Retinal pigment epithelial cell (primary cell): ENCODE measurements around the gene LSM10.
A peak's percentile ranks its signal among the peaks of the same experiment; 100 is the strongest.

Experiments used
- DNase-seq: peaks from one replicate; pipeline ENCODE4 v3.0.0-alpha.2; 2010; ENCODE audit warnings: low read depth
- H3K4me3 ChIP-seq: 2 replicates; pipeline ENCODE4 v1.5.1; 2011; ENCODE audit warnings: mild to moderate bottlenecking, low read length, control low read depth, moderate library complexity
- TF ChIP-seq, protein P1 (sequence below): conservative IDR thresholded peaks from 2 replicates; pipeline ENCODE4 v1.5.1; 2011; ENCODE audit warnings: low read depth, low read length, control low read depth, inconsistent platforms

The LSM10 gene

DNA sequence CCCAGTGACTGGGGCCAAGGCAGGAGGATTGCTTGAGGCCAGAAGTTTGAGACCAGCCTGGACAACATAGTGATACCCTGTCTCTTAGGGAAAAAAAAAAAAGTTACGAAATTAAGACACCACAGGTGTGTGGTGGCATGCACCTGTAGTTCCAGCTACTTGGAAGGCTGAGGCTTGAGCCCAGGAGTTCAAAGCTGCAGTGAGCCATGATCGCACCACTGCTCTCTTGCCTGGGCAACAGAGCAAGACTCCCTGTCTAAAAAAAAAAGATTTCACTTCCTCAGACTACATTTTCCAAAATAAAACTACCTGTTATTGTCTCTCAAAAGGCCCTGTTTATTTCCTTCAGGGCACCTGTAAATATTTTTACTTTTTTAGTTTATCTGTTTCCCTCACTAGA lies 7.3 kb downstream of the LSM10 start:
- DNase-seq = no peak
- TF ChIP-seq, protein P1, sequence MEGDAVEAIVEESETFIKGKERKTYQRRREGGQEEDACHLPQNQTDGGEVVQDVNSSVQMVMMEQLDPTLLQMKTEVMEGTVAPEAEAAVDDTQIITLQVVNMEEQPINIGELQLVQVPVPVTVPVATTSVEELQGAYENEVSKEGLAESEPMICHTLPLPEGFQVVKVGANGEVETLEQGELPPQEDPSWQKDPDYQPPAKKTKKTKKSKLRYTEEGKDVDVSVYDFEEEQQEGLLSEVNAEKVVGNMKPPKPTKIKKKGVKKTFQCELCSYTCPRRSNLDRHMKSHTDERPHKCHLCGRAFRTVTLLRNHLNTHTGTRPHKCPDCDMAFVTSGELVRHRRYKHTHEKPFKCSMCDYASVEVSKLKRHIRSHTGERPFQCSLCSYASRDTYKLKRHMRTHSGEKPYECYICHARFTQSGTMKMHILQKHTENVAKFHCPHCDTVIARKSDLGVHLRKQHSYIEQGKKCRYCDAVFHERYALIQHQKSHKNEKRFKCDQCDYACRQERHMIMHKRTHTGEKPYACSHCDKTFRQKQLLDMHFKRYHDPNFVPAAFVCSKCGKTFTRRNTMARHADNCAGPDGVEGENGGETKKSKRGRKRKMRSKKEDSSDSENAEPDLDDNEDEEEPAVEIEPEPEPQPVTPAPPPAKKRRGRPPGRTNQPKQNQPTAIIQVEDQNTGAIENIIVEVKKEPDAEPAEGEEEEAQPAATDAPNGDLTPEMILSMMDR = no peak
- no peak overlapping the region for H3K4me3 ChIP-seq

DNA sequence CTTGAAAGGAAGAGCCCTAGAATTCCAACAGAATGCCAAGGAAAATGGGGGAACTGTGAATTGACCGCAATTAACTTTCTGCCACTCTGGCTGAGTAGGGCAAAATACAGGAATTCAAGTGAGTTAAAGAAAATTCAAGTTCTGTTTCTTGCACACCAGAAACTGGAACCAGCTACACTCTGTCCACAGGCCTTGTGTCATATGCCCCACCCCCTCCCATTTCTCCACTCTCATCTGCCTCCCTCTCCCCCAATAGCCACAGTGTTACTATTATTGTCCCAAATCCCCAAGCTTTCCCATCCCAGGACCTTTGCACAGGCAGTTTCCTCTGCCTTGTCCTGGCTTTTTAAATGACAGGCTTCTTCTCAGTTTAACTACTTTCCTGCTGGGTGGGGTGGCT lies 7.7 kb downstream of the LSM10 start:
- TF ChIP-seq, protein P1 = no peak

DNA sequence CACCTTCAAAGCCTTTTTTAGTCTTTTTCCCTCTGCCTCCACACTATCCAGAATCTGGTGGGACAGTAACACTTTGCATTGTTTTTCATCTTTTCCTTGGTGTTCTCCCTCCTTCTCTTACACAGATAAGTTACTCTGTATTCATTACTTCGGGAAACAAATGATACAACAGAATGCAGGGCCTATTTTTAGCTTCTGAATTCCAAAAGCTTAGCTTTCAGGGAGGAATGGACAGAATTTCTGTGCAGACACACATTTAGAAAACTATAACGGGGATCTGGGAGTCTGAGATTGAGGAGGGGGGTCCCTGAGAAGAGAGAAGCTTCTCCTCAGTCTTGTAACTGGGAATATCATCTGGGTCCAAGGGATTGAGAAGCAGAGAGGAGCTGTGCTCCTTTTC lies 8.4 kb downstream of the LSM10 start:
- H3K4me3 ChIP-seq = no peak overlapping the region
- TF ChIP-seq, protein P1 = no peak
- DNase-seq = no peak

More for the DNA sequence above, 7.7 kb downstream of the LSM10 start:
- no peak overlapping the region for H3K4me3 ChIP-seq
- DNase-seq = no peak

DNA sequence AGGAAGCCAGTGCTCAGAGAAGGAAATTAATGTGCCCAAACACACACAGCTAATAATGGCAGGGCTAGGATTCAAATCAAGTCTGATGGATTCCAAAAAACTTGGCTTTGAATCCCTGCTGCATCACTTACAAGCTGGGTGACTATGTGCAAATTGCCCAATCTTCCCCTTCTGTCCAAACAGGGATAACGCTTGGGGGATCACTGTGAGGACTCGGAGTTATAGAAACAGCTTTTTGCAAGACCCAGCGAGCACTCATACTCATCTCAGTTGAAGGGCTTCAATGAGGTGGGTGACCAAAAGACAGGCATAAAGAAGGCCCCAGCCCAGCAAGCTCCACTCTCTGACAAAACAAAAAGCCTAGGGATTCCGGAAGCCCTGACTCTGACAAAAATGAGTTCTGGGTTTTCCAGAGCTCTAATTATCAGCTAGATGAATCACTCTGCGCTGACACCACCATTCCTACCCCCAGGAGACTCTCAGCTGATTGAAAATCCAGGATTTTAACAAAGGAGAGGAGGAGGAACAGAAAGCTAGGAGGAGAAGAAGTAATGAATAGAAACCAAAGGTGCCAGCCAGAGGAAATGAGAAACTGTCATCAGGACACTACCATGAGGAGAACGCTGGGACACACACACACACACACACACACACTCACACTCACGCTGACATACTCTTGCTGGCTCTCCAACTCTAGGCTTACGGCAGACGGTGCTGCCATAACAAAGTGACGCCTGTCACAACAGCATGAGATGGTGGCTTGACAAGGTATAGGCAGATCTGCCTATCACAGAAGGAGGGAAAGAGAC lies 10.4 kb downstream of the LSM10 start:
- TF ChIP-seq, protein P1 = no peak
- peak overlapping the region; percentile 27 for H3K4me3 ChIP-seq
- DNase-seq = no peak

DNA sequence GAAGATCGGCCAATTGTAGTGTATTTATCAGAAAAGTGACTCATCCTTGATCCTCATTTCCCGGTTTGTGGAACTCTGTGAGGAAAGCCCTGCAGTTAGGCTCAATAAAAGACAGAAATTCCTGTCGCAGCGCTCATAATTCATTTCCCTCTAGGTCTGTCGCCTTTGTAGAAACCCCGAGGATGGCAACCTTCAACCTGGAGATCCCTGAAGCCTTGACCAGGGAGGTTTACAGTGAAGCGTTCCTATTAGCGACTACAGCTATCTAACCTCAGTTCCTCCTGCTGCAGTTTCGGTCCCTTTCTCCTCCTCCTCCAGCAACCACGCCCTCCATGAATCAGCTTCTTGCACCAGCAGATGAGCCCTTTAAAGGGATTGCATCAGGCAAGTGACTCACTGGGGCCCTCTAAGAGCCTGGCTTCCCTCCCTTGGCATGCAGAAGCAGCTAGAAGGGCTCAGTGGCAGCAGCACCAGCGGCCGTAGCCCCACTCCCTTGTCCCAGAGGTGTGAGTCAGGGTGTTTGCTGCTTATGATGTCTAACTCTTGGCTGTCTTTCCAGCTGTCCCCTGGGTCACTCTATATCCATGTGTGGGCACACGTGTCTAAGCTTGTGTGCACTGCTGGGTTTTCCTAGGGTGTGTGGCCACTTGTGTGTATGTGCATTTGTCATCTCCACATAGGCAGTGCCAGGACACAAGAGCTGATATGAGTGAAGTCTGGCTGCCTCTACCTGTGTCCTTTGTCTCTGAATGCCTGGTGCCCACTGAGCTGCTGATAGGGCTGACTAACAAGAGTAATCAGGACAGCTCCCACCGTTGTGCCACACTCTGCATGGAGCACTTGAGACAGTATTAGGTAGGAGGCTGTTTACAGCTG lies 11.2 kb downstream of the LSM10 start:
- H3K4me3 ChIP-seq = peak overlapping the region; percentile 59
- TF ChIP-seq, protein P1 = no peak
- DNase-seq = peak; percentile 99

DNA sequence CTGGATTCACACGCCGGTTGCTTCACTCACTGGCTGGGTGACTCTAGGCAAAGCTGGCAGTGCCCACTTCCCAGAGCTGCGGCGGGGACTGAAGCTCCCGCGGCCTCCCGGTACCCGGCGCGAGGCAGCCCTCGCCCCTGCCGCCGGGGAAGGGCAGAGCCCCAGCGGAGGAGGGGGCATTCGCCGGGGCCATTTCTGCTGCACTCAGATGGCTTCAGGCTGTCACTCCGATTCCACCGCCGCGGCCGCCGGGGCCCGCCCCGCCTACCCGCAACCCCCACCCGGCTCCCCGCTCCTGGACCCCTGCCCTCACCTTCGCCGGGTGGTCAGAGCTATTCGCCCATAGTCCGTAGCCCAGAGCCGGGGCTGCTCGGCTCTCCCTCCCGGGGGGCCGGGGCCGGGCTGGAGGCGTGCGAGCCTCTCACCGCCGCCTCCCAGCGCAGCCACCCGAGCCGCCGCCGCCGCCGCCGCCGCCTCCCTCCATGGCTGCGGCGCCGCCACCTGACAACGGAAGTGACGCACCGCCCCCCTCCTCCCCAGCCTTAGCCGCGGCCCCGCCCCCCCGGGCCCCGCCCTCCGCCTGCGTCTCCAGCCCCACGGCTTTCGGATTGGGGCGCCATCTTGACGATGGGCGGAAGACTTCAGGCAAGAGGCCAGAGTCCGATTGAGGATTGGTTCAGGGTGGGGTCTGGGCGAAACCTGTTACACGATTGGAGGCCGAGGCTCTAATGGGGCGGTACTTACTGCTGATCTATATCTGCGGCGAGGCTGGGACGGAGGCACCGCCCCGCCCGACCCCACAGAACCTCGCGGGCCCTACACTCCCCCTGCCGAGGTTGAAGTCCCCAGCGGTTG lies 12.1 kb downstream of the LSM10 start, which contains the start of gene STK40:
Gene STK40, minus strand, starts transcription at position 515 of the 855 bp plus-strand sequence. CDS start 24,592 bp downstream, outside the sequence.
- TF ChIP-seq, protein P1 = no peak
- H3K4me3 ChIP-seq = peak within 1 kb of the TSS; percentile 79
- peak; percentile 99 for DNase-seq
